Measurements from ENCODE around the gene C22orf42. TPM values are rescaled to one million over a fixed set of nuclear protein-coding genes. Genes with fewer than 3 reads are reported as not detected.

The C22orf42 gene
- total RNA-seq, 1 donor from 2014 or later: not detected

DNA sequence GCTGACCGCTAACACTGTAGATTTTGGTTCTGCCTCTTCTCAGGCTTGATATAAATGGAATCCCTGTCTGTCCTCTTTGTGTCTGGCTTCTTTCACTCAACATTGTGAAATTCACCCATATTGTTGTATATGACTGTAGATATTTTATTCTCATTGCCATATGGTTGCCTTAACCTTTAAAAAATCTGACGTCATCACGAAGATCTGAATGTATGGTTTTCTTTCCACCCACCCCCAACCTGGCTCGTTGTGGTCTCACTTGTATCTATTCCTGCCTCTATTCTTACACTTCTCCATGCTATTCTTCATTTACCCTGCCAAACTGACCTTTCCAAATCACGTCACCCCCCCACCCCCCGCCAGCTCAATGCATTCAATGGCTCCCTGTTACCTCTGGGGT is 21.9 kb upstream of the C22orf42 start:
- H3K9ac ChIP-seq (ENCODE audit: low read length): no peak overlapping the region
- DNase-seq (ENCODE audit: low read depth) (no peak), FAIRE-seq (no peak)
- Mint-ChIP-seq H3K9me3 (ENCODE audit: unreplicated experiment) (peaks cover 2% of the 10 kb centered on the region), H3K36me3 (ENCODE audit: low read depth, unreplicated experiment) (no peaks in the 10 kb centered on the region), H3K4me1 (ENCODE audit: low read depth, unreplicated experiment) (no peaks in the 10 kb centered on the region), H3K27ac (ENCODE audit: unreplicated experiment) (no peak overlapping the region), H3K27me3 (ENCODE audit: low read depth, unreplicated experiment) (peaks cover 33% of the 10 kb centered on the region), H3K4me3 (ENCODE audit: unreplicated experiment) (no peak overlapping the region)
- H3K79me2 ChIP-seq (ENCODE audit: insufficient read depth, low read length): no peaks in the 10 kb centered on the region
- no peaks in the 10 kb centered on the region for H4K20me1 ChIP-seq (ENCODE audit: insufficient read depth, low read length)
- H3K36me3 ChIP-seq (ENCODE audit: insufficient read depth, low read length): no peaks in the 10 kb centered on the region
- no peaks in the 10 kb centered on the region for H3K4me1 ChIP-seq (ENCODE audit: insufficient read depth, low read length)
- H3K9me3 ChIP-seq (ENCODE audit: insufficient read depth, low read depth, low read length): no peaks in the 10 kb centered on the region
- H3K4me2 ChIP-seq (ENCODE audit: low read length): no peak overlapping the region
- H3K4me3 ChIP-seq (ENCODE audit: insufficient read depth, low read depth, low read length): no peak overlapping the region
- H3K27ac ChIP-seq (ENCODE audit: low read depth, low read length): no peak overlapping the region
- no peak overlapping the region for H2AFZ ChIP-seq (ENCODE audit: low read depth, low read length)
- H3K27me3 ChIP-seq (ENCODE audit: insufficient read depth, low read length): peaks cover 5% of the 10 kb centered on the region
- TF ChIP-seq, protein P1, sequence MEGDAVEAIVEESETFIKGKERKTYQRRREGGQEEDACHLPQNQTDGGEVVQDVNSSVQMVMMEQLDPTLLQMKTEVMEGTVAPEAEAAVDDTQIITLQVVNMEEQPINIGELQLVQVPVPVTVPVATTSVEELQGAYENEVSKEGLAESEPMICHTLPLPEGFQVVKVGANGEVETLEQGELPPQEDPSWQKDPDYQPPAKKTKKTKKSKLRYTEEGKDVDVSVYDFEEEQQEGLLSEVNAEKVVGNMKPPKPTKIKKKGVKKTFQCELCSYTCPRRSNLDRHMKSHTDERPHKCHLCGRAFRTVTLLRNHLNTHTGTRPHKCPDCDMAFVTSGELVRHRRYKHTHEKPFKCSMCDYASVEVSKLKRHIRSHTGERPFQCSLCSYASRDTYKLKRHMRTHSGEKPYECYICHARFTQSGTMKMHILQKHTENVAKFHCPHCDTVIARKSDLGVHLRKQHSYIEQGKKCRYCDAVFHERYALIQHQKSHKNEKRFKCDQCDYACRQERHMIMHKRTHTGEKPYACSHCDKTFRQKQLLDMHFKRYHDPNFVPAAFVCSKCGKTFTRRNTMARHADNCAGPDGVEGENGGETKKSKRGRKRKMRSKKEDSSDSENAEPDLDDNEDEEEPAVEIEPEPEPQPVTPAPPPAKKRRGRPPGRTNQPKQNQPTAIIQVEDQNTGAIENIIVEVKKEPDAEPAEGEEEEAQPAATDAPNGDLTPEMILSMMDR (IDR thresholded peaks at IDR 0.05; ENCODE audit: insufficient read depth, low read depth, low read length): no peak
- no peak for TF ChIP-seq EZH2 (IDR thresholded peaks at IDR 0.05; ENCODE audit: insufficient read depth, low read length)

DNA sequence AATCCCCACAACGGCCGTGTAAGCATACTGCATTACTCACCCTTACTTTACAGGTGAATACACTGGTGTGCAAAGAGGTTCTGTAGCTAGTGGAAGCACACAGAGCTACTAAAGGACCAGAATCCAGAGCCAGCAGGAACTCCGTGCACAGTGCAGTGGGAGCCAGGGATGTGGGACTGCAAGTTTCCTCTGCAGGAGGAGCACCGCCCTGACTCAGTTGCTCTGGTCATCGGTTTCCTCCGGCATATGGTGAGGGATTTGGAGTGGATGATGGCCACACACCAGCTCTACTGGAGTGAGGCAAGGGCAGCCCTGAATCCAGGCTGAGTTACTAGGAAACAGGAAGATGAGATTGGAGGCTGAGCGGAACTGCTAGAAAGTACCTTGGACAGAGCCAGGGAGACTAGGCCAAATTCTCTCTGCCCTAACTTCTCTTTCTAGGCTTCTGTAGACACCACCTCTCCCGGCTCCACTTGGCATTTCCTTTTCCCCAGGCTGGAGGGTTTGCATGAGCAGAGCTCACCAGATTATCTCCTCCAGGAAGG is 18.2 kb upstream of the C22orf42 start:
- Histone ChIP-seq H4K20me1 (ENCODE audit: insufficient read depth, low read length) (no peaks in the 10 kb centered on the region), H3K36me3 (ENCODE audit: insufficient read depth, low read length) (no peaks in the 10 kb centered on the region), H3K4me1 (ENCODE audit: insufficient read depth, low read length) (no peaks in the 10 kb centered on the region), H3K27ac (ENCODE audit: low read depth, low read length) (no peak overlapping the region), H2AFZ (ENCODE audit: low read depth, low read length) (no peak overlapping the region), H3K27me3 (ENCODE audit: insufficient read depth, low read length) (peaks cover 11% of the 10 kb centered on the region), H3K9ac (ENCODE audit: low read length) (no peak overlapping the region), H3K4me3 (ENCODE audit: insufficient read depth, low read depth, low read length) (no peak overlapping the region), H3K4me2 (ENCODE audit: low read length) (no peak overlapping the region), H3K9me3 (ENCODE audit: insufficient read depth, low read depth, low read length) (no peaks in the 10 kb centered on the region), H3K79me2 (ENCODE audit: insufficient read depth, low read length) (no peaks in the 10 kb centered on the region)
- Mint-ChIP-seq H3K4me3 (ENCODE audit: unreplicated experiment) (no peak overlapping the region), H3K9me3 (ENCODE audit: unreplicated experiment) (peaks cover 2% of the 10 kb centered on the region), H3K36me3 (ENCODE audit: low read depth, unreplicated experiment) (no peaks in the 10 kb centered on the region), H3K27ac (ENCODE audit: unreplicated experiment) (no peak overlapping the region), H3K27me3 (ENCODE audit: low read depth, unreplicated experiment) (peaks cover 57% of the 10 kb centered on the region), H3K4me1 (ENCODE audit: low read depth, unreplicated experiment) (no peaks in the 10 kb centered on the region)
- DNase-seq (ENCODE audit: low read depth) (no peak), FAIRE-seq (no peak)
- TF ChIP-seq, protein P1 (IDR thresholded peaks at IDR 0.05; ENCODE audit: insufficient read depth, low read depth, low read length): no peak
- no peak for TF ChIP-seq EZH2 (IDR thresholded peaks at IDR 0.05; ENCODE audit: insufficient read depth, low read length)

Measured in astrocyte (in vitro differentiated cells and primary cell).